ENCODE results near the gene PPP1CA.
"Not testable (repeated sequence)": the region's sequence is repeated elsewhere in the genome, so short reads cannot be mapped to it uniquely, and the experiment has no call there.

PPP1CA gene

GRCh38 chr11:67408437-67409200 lies 7.0 kb upstream of the PPP1CA start:
- Histone ChIP-seq H3K9ac (ENCODE audit: insufficient read length) (no peak overlapping the region), H3K36me3 (ENCODE audit: insufficient read depth, low read length) (no peaks in the 10 kb centered on the region), H3K4me3 (no peak overlapping the region), H3K27ac (no peak overlapping the region), H3K9me3 (ENCODE audit: low read depth, low read length) (no peaks in the 10 kb centered on the region)
- DNase-seq (ENCODE audit: low read depth, low spot score) = no peak
- no peak for TF ChIP-seq FOXP2 (optimal IDR thresholded peaks at IDR 0.05; ENCODE audit: control extremely low read depth, extremely low read length, insufficient read depth)
- no peak for TF ChIP-seq POLR2AphosphoS5 (IDR thresholded peaks at IDR 0.05; ENCODE audit: borderline replicate concordance, low read depth, low read length)
- no peak for TF ChIP-seq EZH2 (IDR thresholded peaks at IDR 0.05)

GRCh38 chr11:67407688-67408163 lies 6.1 kb upstream of the PPP1CA start:
- H3K9ac ChIP-seq (ENCODE audit: insufficient read length) = no peak overlapping the region
- H3K36me3 ChIP-seq (ENCODE audit: insufficient read depth, low read length) = no peaks in the 10 kb centered on the region
- H3K9me3 ChIP-seq (ENCODE audit: low read depth, low read length) = no peaks in the 10 kb centered on the region
- no peak overlapping the region for H3K4me3 ChIP-seq
- no peak overlapping the region for H3K27ac ChIP-seq
- no peak for DNase-seq (ENCODE audit: low read depth, low spot score)
- no peak for TF ChIP-seq FOXP2 (optimal IDR thresholded peaks at IDR 0.05; ENCODE audit: control extremely low read depth, extremely low read length, insufficient read depth)
- no peak for TF ChIP-seq POLR2AphosphoS5 (IDR thresholded peaks at IDR 0.05; ENCODE audit: borderline replicate concordance, low read depth, low read length)
- no peak for TF ChIP-seq EZH2 (IDR thresholded peaks at IDR 0.05)

GRCh38 chr11:67406969-67407687 lies 5.5 kb upstream of the PPP1CA start:
- no peak overlapping the region for H3K9ac ChIP-seq (ENCODE audit: insufficient read length)
- H3K27ac ChIP-seq = no peak overlapping the region
- DNase-seq (ENCODE audit: low read depth, low spot score) = no peak
- no peaks in the 10 kb centered on the region for H3K9me3 ChIP-seq (ENCODE audit: low read depth, low read length)
- no peak for TF ChIP-seq FOXP2 (optimal IDR thresholded peaks at IDR 0.05; ENCODE audit: control extremely low read depth, extremely low read length, insufficient read depth)
- TF ChIP-seq POLR2AphosphoS5 (IDR thresholded peaks at IDR 0.05; ENCODE audit: borderline replicate concordance, low read depth, low read length) = no peak
- no peak for TF ChIP-seq EZH2 (IDR thresholded peaks at IDR 0.05)
- H3K36me3 ChIP-seq (ENCODE audit: insufficient read depth, low read length) = no peaks in the 10 kb centered on the region
- H3K4me3 ChIP-seq = no peak overlapping the region

GRCh38 chr11:67406420-67406968 lies 4.8 kb upstream of the PPP1CA start:
- H3K36me3 ChIP-seq (ENCODE audit: insufficient read depth, low read length) = no peaks in the 10 kb centered on the region
- H3K9ac ChIP-seq (ENCODE audit: insufficient read length) = no peak overlapping the region
- no peak overlapping the region for H3K4me3 ChIP-seq
- TF ChIP-seq EZH2 (IDR thresholded peaks at IDR 0.05) (no peak), POLR2AphosphoS5 (IDR thresholded peaks at IDR 0.05; ENCODE audit: borderline replicate concordance, low read depth, low read length) (no peak), FOXP2 (optimal IDR thresholded peaks at IDR 0.05; ENCODE audit: control extremely low read depth, extremely low read length, insufficient read depth) (no peak)
- no peaks in the 10 kb centered on the region for H3K9me3 ChIP-seq (ENCODE audit: low read depth, low read length)
- no peak for DNase-seq (ENCODE audit: low read depth, low spot score)
- H3K27ac ChIP-seq = no peak overlapping the region

GRCh38 chr11:67405688-67406339 lies 4.2 kb upstream of the PPP1CA start:
- TF ChIP-seq FOXP2 (optimal IDR thresholded peaks at IDR 0.05; ENCODE audit: control extremely low read depth, extremely low read length, insufficient read depth) (no peak), EZH2 (IDR thresholded peaks at IDR 0.05) (no peak), POLR2AphosphoS5 (IDR thresholded peaks at IDR 0.05; ENCODE audit: borderline replicate concordance, low read depth, low read length) (no peak)
- Histone ChIP-seq H3K9me3 (ENCODE audit: low read depth, low read length) (no peaks in the 10 kb centered on the region), H3K4me3 (no peak overlapping the region), H3K27ac (no peak overlapping the region), H3K36me3 (ENCODE audit: insufficient read depth, low read length) (no peaks in the 10 kb centered on the region), H3K9ac (ENCODE audit: insufficient read length) (no peak overlapping the region)
- DNase-seq (ENCODE audit: low read depth, low spot score) = no peak

GRCh38 chr11:67405196-67405567 lies 3.5 kb upstream of the PPP1CA start:
- Histone ChIP-seq H3K9ac (ENCODE audit: insufficient read length) (no peak overlapping the region), H3K9me3 (ENCODE audit: low read depth, low read length) (no peaks in the 10 kb centered on the region), H3K27ac (no peak overlapping the region), H3K4me3 (no peak overlapping the region), H3K36me3 (ENCODE audit: insufficient read depth, low read length) (peaks cover 1% of the 10 kb centered on the region; the same call in 1 of the 2 replicates)
- no peak for TF ChIP-seq EZH2 (IDR thresholded peaks at IDR 0.05)
- TF ChIP-seq FOXP2 (optimal IDR thresholded peaks at IDR 0.05; ENCODE audit: control extremely low read depth, extremely low read length, insufficient read depth) = no peak
- TF ChIP-seq POLR2AphosphoS5 (IDR thresholded peaks at IDR 0.05; ENCODE audit: borderline replicate concordance, low read depth, low read length) = no peak
- no peak for DNase-seq (ENCODE audit: low read depth, low spot score)

GRCh38 chr11:67404515-67405195 lies 3.0 kb upstream of the PPP1CA start:
- no peak overlapping the region for H3K4me3 ChIP-seq
- no peak overlapping the region for H3K9ac ChIP-seq (ENCODE audit: insufficient read length)
- H3K36me3 ChIP-seq (ENCODE audit: insufficient read depth, low read length) = peaks cover 3% of the 10 kb centered on the region; the same call in 1 of the 2 replicates
- no peak for TF ChIP-seq EZH2 (IDR thresholded peaks at IDR 0.05)
- no peak for TF ChIP-seq POLR2AphosphoS5 (IDR thresholded peaks at IDR 0.05; ENCODE audit: borderline replicate concordance, low read depth, low read length)
- no peak for TF ChIP-seq FOXP2 (optimal IDR thresholded peaks at IDR 0.05; ENCODE audit: control extremely low read depth, extremely low read length, insufficient read depth)
- no peaks in the 10 kb centered on the region for H3K9me3 ChIP-seq (ENCODE audit: low read depth, low read length)
- H3K27ac ChIP-seq = no peak overlapping the region
- DNase-seq (ENCODE audit: low read depth, low spot score) = no peak

- H3K27ac ChIP-seq; H3K9ac ChIP-seq (ENCODE audit: insufficient read length); H3K4me3 ChIP-seq; H3K9me3 ChIP-seq (ENCODE audit: low read depth, low read length); DNase-seq (ENCODE audit: low read depth, low spot score): not testable (repeated sequence)
- H3K36me3 ChIP-seq (ENCODE audit: insufficient read depth, low read length) = peaks cover 18% of the 10 kb centered on the region; the same call in 1 of the 2 replicates
Measured at GRCh38 chr11:67403085-67403484, 1.4 kb upstream of the PPP1CA start.

- peak overlapping the region; percentile 94 for H3K27ac ChIP-seq
- H3K36me3 ChIP-seq (ENCODE audit: insufficient read depth, low read length) = peaks cover 26% of the 10 kb centered on the region
- not testable (repeated sequence) for H3K9me3 ChIP-seq (ENCODE audit: low read depth, low read length); DNase-seq (ENCODE audit: low read depth, low spot score)
- peak overlapping the region; percentile 72 for H3K4me3 ChIP-seq
- H3K9ac ChIP-seq (ENCODE audit: insufficient read length) = peak overlapping the region; percentile 66
Measured at GRCh38 chr11:67402192-67402839, 658 bp upstream of the PPP1CA start.
